ENCODE data around the gene NRBF2.

- TF ChIP-seq, protein P1, sequence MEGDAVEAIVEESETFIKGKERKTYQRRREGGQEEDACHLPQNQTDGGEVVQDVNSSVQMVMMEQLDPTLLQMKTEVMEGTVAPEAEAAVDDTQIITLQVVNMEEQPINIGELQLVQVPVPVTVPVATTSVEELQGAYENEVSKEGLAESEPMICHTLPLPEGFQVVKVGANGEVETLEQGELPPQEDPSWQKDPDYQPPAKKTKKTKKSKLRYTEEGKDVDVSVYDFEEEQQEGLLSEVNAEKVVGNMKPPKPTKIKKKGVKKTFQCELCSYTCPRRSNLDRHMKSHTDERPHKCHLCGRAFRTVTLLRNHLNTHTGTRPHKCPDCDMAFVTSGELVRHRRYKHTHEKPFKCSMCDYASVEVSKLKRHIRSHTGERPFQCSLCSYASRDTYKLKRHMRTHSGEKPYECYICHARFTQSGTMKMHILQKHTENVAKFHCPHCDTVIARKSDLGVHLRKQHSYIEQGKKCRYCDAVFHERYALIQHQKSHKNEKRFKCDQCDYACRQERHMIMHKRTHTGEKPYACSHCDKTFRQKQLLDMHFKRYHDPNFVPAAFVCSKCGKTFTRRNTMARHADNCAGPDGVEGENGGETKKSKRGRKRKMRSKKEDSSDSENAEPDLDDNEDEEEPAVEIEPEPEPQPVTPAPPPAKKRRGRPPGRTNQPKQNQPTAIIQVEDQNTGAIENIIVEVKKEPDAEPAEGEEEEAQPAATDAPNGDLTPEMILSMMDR (IDR thresholded peaks at IDR 0.05): no peak
- TF ChIP-seq ZFX (IDR thresholded peaks at IDR 0.05; ENCODE audit: borderline replicate concordance): no peak
These were observed 38.2 kb upstream of the NRBF2 start for GRCh38 chr10:63094881-63095280.

All from 22Rv1 (cell line).